NCI-H460 (cell line): ENCODE measurements around the gene CEP164. TPM values are rescaled to one million over a fixed set of nuclear protein-coding genes. Genes with fewer than 3 reads are reported as not detected.

Experiments used
- DNase-seq: peaks from one replicate; pipeline ENCODE4 v3.0.0-alpha.2; 2016; ENCODE audit warnings: low read depth; ENCODE audit errors: extremely low read depth
- polyA plus RNA-seq: library from polyadenylated mRNA; depleted of rRNA; stranded (reverse); fragments of >200 nt; gene quantifications from 2 replicates; pipeline ENCODE4 v1.2.3, GENCODE V29; 2014; cell fraction: nucleus; rRNA removed
- total RNA-seq: library from RNA; depleted of rRNA; stranded (reverse); fragments of >200 nt; shearing (Covaris generic); gene quantifications from 2 replicates; pipeline ENCODE4 v1.2.3, GENCODE V29; 2014; rRNA removed

Gene CEP164
- 22.4 and 30.3 TPM in 2 replicates for total RNA-seq
- polyA plus RNA-seq = 71.7 and 73.8 TPM in 2 replicates

GRCh38 chr11:117327567-117328374, at the start of gene CEP164:
TSS of gene CEP164 (plus strand) at chr11:117327854. CDS start at chr11:117338587, 10,733 bp downstream.
- DNase-seq = peak; percentile 93

GRCh38 chr11:117278347-117278746, 49.3 kb upstream of the CEP164 start:
- DNase-seq = no peak

- DNase-seq = no peak
Measured at GRCh38 chr11:117279711-117280376, 47.8 kb upstream of the CEP164 start.

GRCh38 chr11:117281159-117281558, 46.5 kb upstream of the CEP164 start:
- DNase-seq = no peak

GRCh38 chr11:117281869-117282268, 45.8 kb upstream of the CEP164 start:
- no peak for DNase-seq

- no peak for DNase-seq
Measured at GRCh38 chr11:117282956-117283355, 44.7 kb upstream of the CEP164 start.

- no peak for DNase-seq
Measured at GRCh38 chr11:117284053-117284452, 43.6 kb upstream of the CEP164 start.

- DNase-seq = no peak
Measured at GRCh38 chr11:117286588-117286987, 41.1 kb upstream of the CEP164 start.

GRCh38 chr11:117287668-117288067, 40.0 kb upstream of the CEP164 start:
- DNase-seq = no peak

- DNase-seq = no peak
Measured at GRCh38 chr11:117289795-117290194, 37.9 kb upstream of the CEP164 start.

GRCh38 chr11:117290809-117291396, 36.8 kb upstream of the CEP164 start, which contains the start of gene BACE1-AS:
TSS of gene BACE1-AS (plus strand) at chr11:117291346.
- no peak for DNase-seq

- no peak for DNase-seq
Measured at GRCh38 chr11:117292616-117293015, 35.0 kb upstream of the CEP164 start.

GRCh38 chr11:117295438-117296137, 32.1 kb upstream of the CEP164 start:
- DNase-seq = no peak

- DNase-seq = no peak
Measured at GRCh38 chr11:117296881-117297280, 30.8 kb upstream of the CEP164 start.

- DNase-seq = no peak
Measured at GRCh38 chr11:117298195-117298594, 29.5 kb upstream of the CEP164 start.

GRCh38 chr11:117299351-117300282, 28.0 kb upstream of the CEP164 start:
- DNase-seq = no peak

GRCh38 chr11:117300283-117300663, 27.4 kb upstream of the CEP164 start:
- no peak for DNase-seq

GRCh38 chr11:117300773-117301172, 26.9 kb upstream of the CEP164 start:
- no peak for DNase-seq

- no peak for DNase-seq
Measured at GRCh38 chr11:117302228-117302627, 25.4 kb upstream of the CEP164 start.

GRCh38 chr11:117303101-117303500, 24.6 kb upstream of the CEP164 start:
- no peak for DNase-seq
